Caco-2 (cell line): Measurements from ENCODE around the gene WDR75. TPM values are rescaled to one million over a fixed set of nuclear protein-coding genes. Genes with fewer than 3 reads are reported as not detected.

Experiments used
- BruUV-seq: library from RNA; stranded (reverse); fragments of 400-500 nt; replicated peaks from 2 replicates; lab custom pipeline; 2021; lab: Mats Ljungman, UMichigan
- CTCF ChIA-PET: fragments of 300-600 bp; sonication (Branson Sonifier 250); formaldehyde crosslinking; loops from one replicate; lab custom pipeline; 2022; ENCODE audit warnings: antibody characterized with exemption; lab: Charles Lee
- POLR2A ChIA-PET: fragments of 300-600 bp; sonication (Branson Sonifier 250); formaldehyde crosslinking; loops from one replicate; lab custom pipeline; 2022; ENCODE audit warnings: antibody characterized with exemption; lab: Charles Lee
- DNase-seq, 2 experiments: peaks; one replicate each; pipeline versions ENCODE4 v3.0.0 to v3.0.0-alpha.2; 2020 to 2022
- H3K27me3 ChIP-seq: replicated peaks from 2 replicates; pipeline ENCODE4 v1.6.0; 2011; ENCODE audit warnings: low read length; ENCODE audit not compliant: control insufficient read depth, insufficient read depth
- H3K36me3 ChIP-seq: 2 replicates; pipeline ENCODE4 v1.5.1; 2011; ENCODE audit warnings: low read length; ENCODE audit not compliant: control insufficient read depth, insufficient read depth
- H3K4me1 ChIP-seq: fragments of 250-450 bp; sonication (Bioruptor Pico); 2 replicates; pipeline ENCODE4 v1.5.1; 2020; ENCODE audit warnings: mild to moderate bottlenecking
- H3K4me3 ChIP-seq: 2 replicates; pipeline ENCODE4 v1.5.1; 2011; ENCODE audit warnings: low read depth, mild to moderate bottlenecking, control low read depth, low read length
- H3K9me3 ChIP-seq: fragments of 250-450 bp; sonication (Bioruptor Pico); 2 replicates; pipeline ENCODE4 v1.5.1; 2020; ENCODE audit warnings: mild to moderate bottlenecking, moderate library complexity
- H3K27ac Mint-ChIP-seq: one replicate; pipeline ENCODE4 v1.8.0; 2022; ENCODE audit warnings: mixed read lengths; ENCODE audit not compliant: unreplicated experiment
- H3K27me3 Mint-ChIP-seq: one replicate; pipeline ENCODE4 v1.8.0; 2022; ENCODE audit warnings: mixed read lengths; ENCODE audit not compliant: insufficient read depth, unreplicated experiment
- H3K36me3 Mint-ChIP-seq: one replicate; pipeline ENCODE4 v1.8.0; 2022; ENCODE audit warnings: mild to moderate bottlenecking, mixed read lengths; ENCODE audit not compliant: insufficient read depth, unreplicated experiment
- H3K4me1 Mint-ChIP-seq: one replicate; pipeline ENCODE4 v1.8.0; 2022; ENCODE audit warnings: low read depth, mixed read lengths; ENCODE audit not compliant: unreplicated experiment
- H3K4me3 Mint-ChIP-seq: one replicate; pipeline ENCODE4 v1.8.0; 2022; ENCODE audit warnings: mild to moderate bottlenecking, moderate library complexity, mixed read lengths; ENCODE audit not compliant: unreplicated experiment
- H3K9me3 Mint-ChIP-seq: one replicate; pipeline ENCODE4 v1.8.0; 2022; ENCODE audit warnings: mixed read lengths; ENCODE audit not compliant: unreplicated experiment
- CTCF ChIP-seq, 2 experiments: fragments of 200-600 bp in 1 of 2; IDR thresholded peaks; 1 replicate in 1 of 2; 2 replicates in 1 of 2; pipeline versions ENCODE4 v1.5.1 to v1.8.0; 2011 to 2022; ENCODE audit warnings: antibody characterized with exemption in 1 of 2, control low read depth in 1 of 2, inconsistent platforms in 1 of 2, low read depth in 1 of 2, low read length in 1 of 2, mild to moderate bottlenecking in 1 of 2, moderate library complexity in 1 of 2; ENCODE audit not compliant: insufficient read depth in 1 of 2, severe bottlenecking in 1 of 2, unreplicated experiment in 1 of 2
- intact Hi-C: fragments of 100-400 bp; cut with micrococcal nuclease; formaldehyde crosslinking; loops from one replicate; pipeline ENCODE4 v1.10.0; 2022; ENCODE audit not compliant: unreplicated experiment
- total RNA-seq: library from RNA; stranded (reverse); gene quantifications from 2 replicates; pipeline ENCODE4 v1.2.3, GENCODE V29; 2022

WDR75 gene
- total RNA-seq, 1 experiment from 2014 or later = 50.2 TPM

- no peak overlapping the region for H3K4me3 Mint-ChIP-seq
Measured at GRCh38 chr2:189446780-189447179, 5.5 kb downstream of the WDR75 start.

GRCh38 chr2:189454009-189454408, 12.7 kb downstream of the WDR75 start:
- no peaks in the 10 kb centered on the region for H3K27me3 Mint-ChIP-seq
- H3K36me3 Mint-ChIP-seq = peaks cover 73% of the 10 kb centered on the region
- no peak for DNase-seq
- no peak overlapping the region for H3K4me3 Mint-ChIP-seq
- no peak overlapping the region for H3K27ac Mint-ChIP-seq
- BruUV-seq = no TSS peak
- no peaks in the 10 kb centered on the region; the same call in none of the 2 replicates for H3K36me3 ChIP-seq
- no peak for TF ChIP-seq CTCF (IDR thresholded peaks at IDR 0.05; ENCODE audit: insufficient read depth in 1 of 2, low read depth in 1 of 2, low read length in 1 of 2, severe bottlenecking in 1 of 2, unreplicated experiment in 1 of 2)
- no peaks in the 10 kb centered on the region for H3K9me3 Mint-ChIP-seq
- no peaks in the 10 kb centered on the region for H3K4me1 Mint-ChIP-seq
- H3K27me3 ChIP-seq = no peaks in the 10 kb centered on the region
- H3K4me1 ChIP-seq = no peaks in the 10 kb centered on the region
- ChIA-PET POLR2A (no interaction called here), CTCF (no interaction called here)
- no peak overlapping the region for H3K4me3 ChIP-seq
- H3K9me3 ChIP-seq = no peaks in the 10 kb centered on the region
- intact Hi-C loops = no loop called here

More at GRCh38 chr2:189446780-189447179, 5.5 kb downstream of the WDR75 start:
- no peak overlapping the region for H3K4me3 ChIP-seq
- Mint-ChIP-seq H3K27ac (no peak overlapping the region), H3K9me3 (no peaks in the 10 kb centered on the region), H3K27me3 (no peaks in the 10 kb centered on the region), H3K36me3 (peaks cover 28% of the 10 kb centered on the region), H3K4me1 (no peaks in the 10 kb centered on the region)
- no peaks in the 10 kb centered on the region for H3K9me3 ChIP-seq
- POLR2A ChIA-PET = no interaction called here
- H3K27me3 ChIP-seq = no peaks in the 10 kb centered on the region
- CTCF ChIA-PET = no interaction called here
- intact Hi-C loops = loop anchor here (10.0 kb wide), 1 partner anchor 318 kb away; the partner anchor contains the start of gene OSGEPL1
- H3K4me1 ChIP-seq = 0 out of 2 replicates have a peak, but pooled peaks cover 4% of the 10 kb centered on the region
- no peak for TF ChIP-seq CTCF (IDR thresholded peaks at IDR 0.05; ENCODE audit: insufficient read depth in 1 of 2, low read depth in 1 of 2, low read length in 1 of 2, severe bottlenecking in 1 of 2, unreplicated experiment in 1 of 2)
- DNase-seq = no peak
- no peaks in the 10 kb centered on the region; the same call in 1 of the 2 replicates for H3K36me3 ChIP-seq
- BruUV-seq = no TSS peak

- ChIA-PET CTCF (no interaction called here), POLR2A (no interaction called here)
- no peaks in the 10 kb centered on the region for H3K9me3 Mint-ChIP-seq
- peaks cover 72% of the 10 kb centered on the region for H3K36me3 Mint-ChIP-seq
- Histone ChIP-seq H3K4me1 (no peaks in the 10 kb centered on the region), H3K4me3 (no peak overlapping the region), H3K9me3 (no peaks in the 10 kb centered on the region), H3K36me3 (peaks cover 1% of the 10 kb centered on the region), H3K27me3 (no peaks in the 10 kb centered on the region)
- intact Hi-C loops = no loop called here
- H3K4me3 Mint-ChIP-seq = no peak overlapping the region
- H3K27me3 Mint-ChIP-seq = no peaks in the 10 kb centered on the region
- no peak for DNase-seq
- no peaks in the 10 kb centered on the region for H3K4me1 Mint-ChIP-seq
- no peak for TF ChIP-seq CTCF (IDR thresholded peaks at IDR 0.05; ENCODE audit: insufficient read depth in 1 of 2, low read depth in 1 of 2, low read length in 1 of 2, severe bottlenecking in 1 of 2, unreplicated experiment in 1 of 2)
- no peak overlapping the region for H3K27ac Mint-ChIP-seq
- no TSS peak for BruUV-seq
Measured at GRCh38 chr2:189465076-189465475, 23.8 kb downstream of the WDR75 start.
